Astrocyte (in vitro differentiated cells and primary cell): ENCODE measurements around the gene PLP2. TPM values are rescaled to one million over a fixed set of nuclear protein-coding genes. Genes with fewer than 3 reads are reported as not detected.

Experiments used
- DNase-seq: peaks from one replicate; pipeline ENCODE4 v3.0.0-alpha.2; 2010; ENCODE audit warnings: low read depth
- FAIRE-seq: peaks from 2 replicates; lab custom pipeline; 2011; peaks lifted over from hg19 to GRCh38; lab: Jason Lieb, UNC
- H2AFZ ChIP-seq: 2 replicates; pipeline ENCODE4 v1.6.0; 2012; ENCODE audit warnings: low read depth, low read length, inconsistent platforms
- H3K27ac ChIP-seq: 2 replicates; pipeline ENCODE4 v1.5.1; 2011; ENCODE audit warnings: low read depth, low read length, inconsistent platforms
- H3K27me3 ChIP-seq: 2 replicates; pipeline ENCODE4 v1.6.0; 2011; ENCODE audit warnings: low read length, inconsistent platforms; ENCODE audit not compliant: insufficient read depth
- H3K36me3 ChIP-seq: 2 replicates; pipeline ENCODE4 v1.5.1; 2011; ENCODE audit warnings: low read length, inconsistent platforms; ENCODE audit not compliant: insufficient read depth
- H3K4me1 ChIP-seq: 2 replicates; pipeline ENCODE4 v1.5.1; 2011; ENCODE audit warnings: low read length, inconsistent platforms; ENCODE audit not compliant: insufficient read depth
- H3K4me2 ChIP-seq: 2 replicates; pipeline ENCODE4 v1.6.0; 2012; ENCODE audit warnings: low read length, inconsistent platforms
- H3K4me3 ChIP-seq: 2 replicates; pipeline ENCODE4 v1.5.1; 2011; ENCODE audit warnings: low read depth, mild to moderate bottlenecking, low read length, inconsistent platforms; ENCODE audit not compliant: insufficient read depth
- H3K79me2 ChIP-seq: 2 replicates; pipeline ENCODE4 v1.6.0; 2012; ENCODE audit warnings: mild to moderate bottlenecking, low read length, inconsistent platforms; ENCODE audit not compliant: insufficient read depth
- H3K9ac ChIP-seq: 2 replicates; pipeline ENCODE4 v1.6.0; 2012; ENCODE audit warnings: mild to moderate bottlenecking, low read length, inconsistent platforms
- H3K9me3 ChIP-seq: 2 replicates; pipeline ENCODE4 v1.5.1; 2012; ENCODE audit warnings: low read depth, mild to moderate bottlenecking, low read length, inconsistent platforms; ENCODE audit not compliant: insufficient read depth
- H4K20me1 ChIP-seq: 2 replicates; pipeline ENCODE4 v1.6.0; 2012; ENCODE audit warnings: low read length, inconsistent platforms; ENCODE audit not compliant: insufficient read depth
- H3K27ac Mint-ChIP-seq: one replicate; pipeline ENCODE4 v1.8.0; 2021; ENCODE audit warnings: mild to moderate bottlenecking, mixed read lengths; ENCODE audit not compliant: unreplicated experiment
- H3K27me3 Mint-ChIP-seq: one replicate; pipeline ENCODE4 v1.8.0; 2021; ENCODE audit warnings: low read depth, mixed read lengths; ENCODE audit not compliant: unreplicated experiment
- H3K36me3 Mint-ChIP-seq: one replicate; pipeline ENCODE4 v1.8.0; 2021; ENCODE audit warnings: low read depth, mixed read lengths; ENCODE audit not compliant: unreplicated experiment
- H3K4me1 Mint-ChIP-seq: one replicate; pipeline ENCODE4 v1.8.0; 2021; ENCODE audit warnings: low read depth, mixed read lengths; ENCODE audit not compliant: unreplicated experiment
- H3K4me3 Mint-ChIP-seq: one replicate; pipeline ENCODE4 v1.8.0; 2021; ENCODE audit warnings: mild to moderate bottlenecking, moderate library complexity, mixed read lengths; ENCODE audit not compliant: unreplicated experiment
- H3K9me3 Mint-ChIP-seq: one replicate; pipeline ENCODE4 v1.8.0; 2021; ENCODE audit warnings: mild to moderate bottlenecking, mixed read lengths; ENCODE audit not compliant: unreplicated experiment
- EZH2 ChIP-seq: IDR thresholded peaks from 2 replicates; pipeline ENCODE4 v1.6.1; 2012; ENCODE audit warnings: mild to moderate bottlenecking, low read length, inconsistent platforms; ENCODE audit not compliant: insufficient read depth
- total RNA-seq: library from RNA; stranded (reverse); gene quantifications from 2 replicates; pipeline ENCODE4 v1.2.1, GENCODE V29; 2021
- TF ChIP-seq, protein P1 (sequence below): IDR thresholded peaks from 2 replicates; pipeline ENCODE4 v1.5.1; 2011; ENCODE audit warnings: low read depth, mild to moderate bottlenecking, inconsistent platforms, low read length, moderate library complexity; ENCODE audit not compliant: insufficient read depth

Gene PLP2
- total RNA-seq, 1 donor from 2014 or later, result 109 TPM

DNA sequence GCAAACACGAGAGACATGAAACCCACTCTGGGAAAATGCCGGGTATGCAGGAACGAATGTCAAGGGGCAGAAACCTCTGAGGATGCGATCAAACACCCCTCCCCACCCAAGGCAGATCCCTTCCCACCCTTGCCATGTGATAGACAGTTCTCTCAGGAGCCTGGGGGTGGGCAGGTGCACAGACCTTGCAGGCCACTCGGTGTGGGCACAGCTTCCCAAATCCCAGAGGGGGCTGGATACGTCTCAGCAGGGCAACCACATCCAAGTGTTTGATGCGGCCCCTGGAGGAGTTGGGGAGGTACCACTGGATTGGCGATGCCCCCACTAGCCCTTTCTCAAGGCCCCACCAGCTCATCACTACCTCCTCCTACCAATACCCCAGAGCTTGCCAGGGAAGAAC lies 38.7 kb downstream of the PLP2 start:
- Mint-ChIP-seq H3K27ac (no peak overlapping the region), H3K27me3 (peaks cover 8% of the 10 kb centered on the region), H3K36me3 (no peaks in the 10 kb centered on the region), H3K4me1 (no peaks in the 10 kb centered on the region), H3K9me3 (peaks cover 2% of the 10 kb centered on the region), H3K4me3 (no peak overlapping the region)
- Histone ChIP-seq H2AFZ (no peak overlapping the region), H3K27ac (no peak overlapping the region), H3K4me1 (no peaks in the 10 kb centered on the region), H3K9me3 (no peaks in the 10 kb centered on the region), H3K4me2 (no peak overlapping the region), H3K79me2 (no peaks in the 10 kb centered on the region), H3K4me3 (no peak overlapping the region), H4K20me1 (no peaks in the 10 kb centered on the region), H3K36me3 (no peaks in the 10 kb centered on the region), H3K27me3 (no peaks in the 10 kb centered on the region), H3K9ac (no peak overlapping the region)
- TF ChIP-seq, protein P1, sequence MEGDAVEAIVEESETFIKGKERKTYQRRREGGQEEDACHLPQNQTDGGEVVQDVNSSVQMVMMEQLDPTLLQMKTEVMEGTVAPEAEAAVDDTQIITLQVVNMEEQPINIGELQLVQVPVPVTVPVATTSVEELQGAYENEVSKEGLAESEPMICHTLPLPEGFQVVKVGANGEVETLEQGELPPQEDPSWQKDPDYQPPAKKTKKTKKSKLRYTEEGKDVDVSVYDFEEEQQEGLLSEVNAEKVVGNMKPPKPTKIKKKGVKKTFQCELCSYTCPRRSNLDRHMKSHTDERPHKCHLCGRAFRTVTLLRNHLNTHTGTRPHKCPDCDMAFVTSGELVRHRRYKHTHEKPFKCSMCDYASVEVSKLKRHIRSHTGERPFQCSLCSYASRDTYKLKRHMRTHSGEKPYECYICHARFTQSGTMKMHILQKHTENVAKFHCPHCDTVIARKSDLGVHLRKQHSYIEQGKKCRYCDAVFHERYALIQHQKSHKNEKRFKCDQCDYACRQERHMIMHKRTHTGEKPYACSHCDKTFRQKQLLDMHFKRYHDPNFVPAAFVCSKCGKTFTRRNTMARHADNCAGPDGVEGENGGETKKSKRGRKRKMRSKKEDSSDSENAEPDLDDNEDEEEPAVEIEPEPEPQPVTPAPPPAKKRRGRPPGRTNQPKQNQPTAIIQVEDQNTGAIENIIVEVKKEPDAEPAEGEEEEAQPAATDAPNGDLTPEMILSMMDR, result no peak
- no peak for TF ChIP-seq EZH2
- FAIRE-seq (no peak), DNase-seq (no peak)

DNA sequence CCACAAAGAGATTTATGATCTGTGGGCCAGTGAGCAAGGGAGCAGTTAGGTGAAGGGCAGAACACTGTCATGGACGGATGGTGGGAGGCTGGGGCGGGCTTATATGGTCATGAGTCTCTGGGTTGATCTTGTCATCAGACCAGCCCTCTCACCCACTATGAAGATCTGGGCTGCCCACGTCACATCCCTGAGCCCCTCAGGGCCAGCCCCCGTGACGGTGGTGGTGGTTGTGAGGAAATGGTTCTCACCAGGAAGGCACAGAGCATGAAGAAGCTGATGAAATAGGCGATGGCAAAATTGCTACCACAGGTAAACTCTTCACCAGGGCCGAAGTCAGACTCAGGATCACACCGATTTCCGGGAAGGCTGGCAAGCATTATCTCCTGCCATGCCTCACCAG lies 39.4 kb downstream of the PLP2 start:
- peaks cover 10% of the 10 kb centered on the region for H3K27me3 Mint-ChIP-seq
- no peaks in the 10 kb centered on the region for H3K9me3 ChIP-seq
- no peak overlapping the region for H3K4me2 ChIP-seq
- no peaks in the 10 kb centered on the region for H3K27me3 ChIP-seq
- H3K4me3 ChIP-seq, result no peak overlapping the region
- no peaks in the 10 kb centered on the region for H3K4me1 Mint-ChIP-seq
- DNase-seq (no peak), FAIRE-seq (no peak)
- no peak overlapping the region for H3K27ac Mint-ChIP-seq
- H4K20me1 ChIP-seq, result no peaks in the 10 kb centered on the region
- H3K9ac ChIP-seq, result no peak overlapping the region
- H3K4me3 Mint-ChIP-seq, result no peak overlapping the region
- H2AFZ ChIP-seq, result no peak overlapping the region
- H3K27ac ChIP-seq, result no peak overlapping the region
- peaks cover 2% of the 10 kb centered on the region for H3K9me3 Mint-ChIP-seq
- no peaks in the 10 kb centered on the region for H3K79me2 ChIP-seq
- H3K36me3 ChIP-seq, result no peaks in the 10 kb centered on the region
- H3K4me1 ChIP-seq, result no peaks in the 10 kb centered on the region
- no peak for TF ChIP-seq EZH2
- TF ChIP-seq, protein P1, result no peak
- no peaks in the 10 kb centered on the region for H3K36me3 Mint-ChIP-seq

GRCh38 chrX:49212209-49212608 lies 40.5 kb downstream of the PLP2 start:
- Histone ChIP-seq H3K27me3 (no peaks in the 10 kb centered on the region), H3K4me3 (no peak overlapping the region), H3K79me2 (no peaks in the 10 kb centered on the region), H3K4me2 (no peak overlapping the region), H4K20me1 (no peaks in the 10 kb centered on the region), H3K9me3 (no peaks in the 10 kb centered on the region), H3K36me3 (no peaks in the 10 kb centered on the region), H3K4me1 (no peaks in the 10 kb centered on the region), H3K9ac (no peak overlapping the region), H2AFZ (no peak overlapping the region), H3K27ac (no peak overlapping the region)
- Mint-ChIP-seq H3K9me3 (peaks cover 2% of the 10 kb centered on the region), H3K27me3 (peaks cover 12% of the 10 kb centered on the region), H3K4me3 (no peak overlapping the region), H3K4me1 (no peaks in the 10 kb centered on the region), H3K36me3 (no peaks in the 10 kb centered on the region), H3K27ac (no peak overlapping the region)
- no peak for TF ChIP-seq EZH2
- TF ChIP-seq, protein P1, result no peak
- DNase-seq, result no peak
- FAIRE-seq, result peak; percentile 32
